CD14-positive monocyte (primary cell): ENCODE results near the gene TOM1L2. TPM values are rescaled to one million over a fixed set of nuclear protein-coding genes. Genes with fewer than 3 reads are reported as not detected.

ENCODE experiments used
- DNase-seq, 3 donors: peaks; one replicate each; pipeline ENCODE4 v3.0.0-alpha.2; 2011 to 2022
- H2AFZ ChIP-seq: 2 replicates; pipeline ENCODE4 v1.6.0; 2012; ENCODE audit warnings: mild to moderate bottlenecking, low read depth, low read length, inconsistent platforms; ENCODE audit not compliant: insufficient read depth, poor library complexity, severe bottlenecking
- H3K27ac ChIP-seq, 2 donors: 1 replicate in 1 of 2; 2 replicates in 1 of 2; pipeline ENCODE4 v1.5.1; 2012 to 2013; ENCODE audit warnings: low read length in 2 of 2, control low read depth in 1 of 2, inconsistent platforms in 1 of 2, low read depth in 1 of 2, mild to moderate bottlenecking in 1 of 2
- H3K27me3 ChIP-seq, 2 donors: one replicate each; pipeline versions ENCODE4 v1.6.0 to v1.6.1; 2011 to 2013; ENCODE audit warnings: low read length in 2 of 2; ENCODE audit not compliant: control insufficient read depth in 2 of 2, insufficient read depth in 2 of 2
- H3K36me3 ChIP-seq, 2 donors: replicated peaks in 1 of 2; 1 replicate in 1 of 2; 2 replicates in 1 of 2; pipeline versions ENCODE4 v1.5.1 to v1.6.1; 2012 to 2013; ENCODE audit warnings: low read length in 2 of 2, control low read depth in 1 of 2, inconsistent platforms in 1 of 2, mild to moderate bottlenecking in 1 of 2; ENCODE audit not compliant: insufficient read depth in 2 of 2, control insufficient read depth in 1 of 2
- H3K4me1 ChIP-seq, 2 donors: 1 replicate in 1 of 2; 2 replicates in 1 of 2; pipeline versions ENCODE4 v1.5.1 to v1.6.1; 2012 to 2013; ENCODE audit warnings: low read length in 2 of 2, control low read depth in 1 of 2, inconsistent platforms in 1 of 2, mild to moderate bottlenecking in 1 of 2, moderate library complexity in 1 of 2; ENCODE audit not compliant: insufficient read depth in 2 of 2, control insufficient read depth in 1 of 2
- H3K4me2 ChIP-seq: replicated peaks from 2 replicates; pipeline ENCODE3; 2012; ENCODE audit warnings: low read length, moderate library complexity, mild to moderate bottlenecking; ENCODE audit not compliant: poor library complexity, severe bottlenecking; ENCODE audit errors: extremely low read depth
- H3K4me3 ChIP-seq, 3 experiments: fragments of 200-600 bp in 1 of 3; sonication (generic) in 1 of 3; replicated peaks in 1 of 3; 1 replicate in 2 of 3; 2 replicates in 1 of 3; pipeline ENCODE4 v1.5.1; 2011 to 2013; ENCODE audit warnings: low read length in 3 of 3, mild to moderate bottlenecking in 3 of 3, control low read depth in 2 of 3, low read depth in 2 of 3, inconsistent platforms in 1 of 3, moderate library complexity in 1 of 3
- H3K79me2 ChIP-seq: 2 replicates; pipeline ENCODE4 v1.6.0; 2012; ENCODE audit warnings: mild to moderate bottlenecking, control low read depth, inconsistent platforms, low read length, moderate library complexity; ENCODE audit not compliant: insufficient read depth
- H3K9ac ChIP-seq: 2 replicates; pipeline ENCODE4 v1.6.0; 2017; ENCODE audit warnings: low read length, mild to moderate bottlenecking; ENCODE audit not compliant: insufficient read depth, poor library complexity, severe bottlenecking
- H3K9me3 ChIP-seq, 2 donors: replicated peaks in 1 of 2; 1 replicate in 1 of 2; 2 replicates in 1 of 2; pipeline versions ENCODE4 v1.5.1 to v1.6.1; 2012 to 2013; ENCODE audit warnings: low read length in 2 of 2, control low read depth in 1 of 2; ENCODE audit not compliant: control insufficient read depth in 1 of 2, insufficient read depth in 1 of 2
- H4K20me1 ChIP-seq: 2 replicates; pipeline ENCODE4 v1.6.0; 2012; ENCODE audit warnings: mild to moderate bottlenecking, low read length, control low read depth, moderate library complexity; ENCODE audit not compliant: insufficient read depth
- H3K27ac Mint-ChIP-seq, 7 donors: one replicate each; pipeline ENCODE4 v1.8.0; 2020; ENCODE audit warnings: mild to moderate bottlenecking in 7 of 7, mixed read lengths in 7 of 7, moderate library complexity in 6 of 7, inconsistent platforms in 2 of 7
- H3K27me3 Mint-ChIP-seq, 3 donors: one replicate each; pipeline ENCODE4 v1.8.0; 2021 to 2022; ENCODE audit warnings: low read depth in 3 of 3, mild to moderate bottlenecking in 3 of 3, mixed read lengths in 3 of 3, moderate library complexity in 3 of 3, inconsistent platforms in 1 of 3
- H3K36me3 Mint-ChIP-seq, 2 donors: one replicate each; pipeline ENCODE4 v1.8.0; 2020; ENCODE audit warnings: mixed read lengths in 2 of 2, inconsistent platforms in 1 of 2, mild to moderate bottlenecking in 1 of 2
- H3K4me1 Mint-ChIP-seq: one replicate; pipeline ENCODE4 v1.8.0; 2020; ENCODE audit warnings: mild to moderate bottlenecking, mixed read lengths
- H3K4me3 Mint-ChIP-seq, 2 donors: one replicate each; pipeline ENCODE4 v1.8.0; 2020; ENCODE audit warnings: mild to moderate bottlenecking in 2 of 2, mixed read lengths in 2 of 2, moderate library complexity in 1 of 2
- H3K9me3 Mint-ChIP-seq, 7 donors: one replicate each; pipeline ENCODE4 v1.8.0; 2020 to 2022; ENCODE audit warnings: mixed read lengths in 7 of 7, mild to moderate bottlenecking in 6 of 7, moderate library complexity in 6 of 7, inconsistent platforms in 2 of 7
- CTCF ChIP-seq: fragments of 200-600 bp; IDR thresholded peaks from one replicate; pipeline ENCODE4 v1.8.0; 2022; ENCODE audit warnings: antibody characterized with exemption, mild to moderate bottlenecking
- WGBS: methylation state at CpG from one replicate; pipeline ENCODE4 v1.1.5; 2013; ENCODE audit warnings: missing lambda C conversion rate; ENCODE audit not compliant: insufficient coverage; 5-methylcytosine and 5-hydroxymethylcytosine counted together
- intact Hi-C, 2 donors: fragments of 100-400 bp; cut with micrococcal nuclease; formaldehyde crosslinking; loops; one replicate each; pipeline versions ENCODE4 v1.15.0 to v1.15.1; 2023
- polyA plus RNA-seq, 3 donors: library from polyadenylated mRNA; depleted of rRNA in 1 of 3; unstranded in 2 of 3; stranded (reverse) in 1 of 3; fragments of 300-500 nt in 2 of 3; fragments of >200 nt in 1 of 3; fragmentation: Illumina TruSeq in 2 of 3; gene quantifications; 1 replicate in 2 of 3; 2 replicates in 1 of 3; pipeline ENCODE4 v1.2.3, GENCODE V29; 2012 to 2021

TOM1L2 gene
- polyA plus RNA-seq, 3 donors, result 1.7 to 28.2 (median 2.8) TPM

DNA sequence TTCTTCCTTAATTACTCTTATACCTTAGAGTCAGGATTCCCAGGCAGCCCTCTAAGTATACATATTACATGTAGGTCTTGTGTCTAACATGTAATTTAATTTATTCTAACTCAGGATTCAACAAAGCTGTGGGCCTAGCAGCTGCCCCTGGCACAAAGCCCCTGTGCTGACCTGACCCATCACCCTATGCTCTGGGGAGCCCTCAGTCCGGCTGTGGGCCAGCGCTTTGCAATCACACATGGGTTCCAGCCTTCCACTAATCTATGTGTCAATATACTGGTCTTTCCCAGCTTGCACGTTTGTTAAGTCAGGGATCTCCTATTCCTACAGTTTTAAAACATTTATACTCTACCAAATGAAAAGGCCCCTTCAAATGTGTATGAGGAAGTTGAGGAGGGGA lies 72.7 kb downstream of the TOM1L2 start:
- Mint-ChIP-seq H3K4me3 (no peak overlapping the region), H3K36me3 (peaks cover 42 to 56% of the 10 kb centered on the region in 2 donors), H3K27me3 (no peaks in the 10 kb centered on the region), H3K4me1 (peaks cover 26% of the 10 kb centered on the region), H3K9me3 (no peaks in the 10 kb centered on the region), H3K27ac (no peak overlapping the region)
- 100% methylated on average over 1 of the region's 3 CpGs for whole genome bisulfite sequencing
- Histone ChIP-seq H3K4me3 (no peak overlapping the region), H3K4me1 (peaks cover 11 to 17% of the 10 kb centered on the region in 2 donors), H3K36me3 (peaks cover 29 to 54% of the 10 kb centered on the region in 2 donors), H3K9me3 (no peaks in the 10 kb centered on the region), H3K79me2 (no peaks in the 10 kb centered on the region), H3K4me2 (no peak overlapping the region), H4K20me1 (no peaks in the 10 kb centered on the region), H3K27ac (no peak overlapping the region), H3K27me3 (no peaks in the 10 kb centered on the region), H3K9ac (no peak overlapping the region), H2AFZ (no peak overlapping the region)
- intact Hi-C loops, result no loop called here
- TF ChIP-seq CTCF, result no peak
- no peak for DNase-seq

- Mint-ChIP-seq H3K27ac (no peak overlapping the region), H3K9me3 (no peaks in the 10 kb centered on the region), H3K36me3 (peaks cover 48 to 63% of the 10 kb centered on the region in 2 donors), H3K4me3 (no peak overlapping the region), H3K27me3 (no peaks in the 10 kb centered on the region), H3K4me1 (peaks cover 24% of the 10 kb centered on the region)
- no peaks in the 10 kb centered on the region for H3K9me3 ChIP-seq
- no peak overlapping the region for H3K9ac ChIP-seq
- no peak overlapping the region for H3K4me3 ChIP-seq
- intact Hi-C loops, result no loop called here
- H4K20me1 ChIP-seq, result no peaks in the 10 kb centered on the region
- no peaks in the 10 kb centered on the region for H3K79me2 ChIP-seq
- no peak overlapping the region for H3K4me2 ChIP-seq
- H3K27ac ChIP-seq, result no peak overlapping the region
- peaks cover 33 to 60% of the 10 kb centered on the region in 2 donors for H3K36me3 ChIP-seq
- H3K4me1 ChIP-seq, result peaks cover 11 to 17% of the 10 kb centered on the region in 2 donors
- no peak for TF ChIP-seq CTCF
- WGBS, result no CpG with 5 or more reads among the region's 2 CpGs
- no peaks in the 10 kb centered on the region for H3K27me3 ChIP-seq
- DNase-seq, result no peak
- no peak overlapping the region for H2AFZ ChIP-seq
Measured at GRCh38 chr17:17898673-17899072, 73.5 kb downstream of the TOM1L2 start.
